ENCODE measurements around the gene FBXO46. TPM values are rescaled to one million over a fixed set of nuclear protein-coding genes. Genes with fewer than 3 reads are reported as not detected.

Gene FBXO46
- total RNA-seq, 1 donor from 2014 or later = 38.9 TPM

Other genes with a start within 250 kb of the FBXO46 start
- gene RTN2, start 233.8 kb downstream of the FBXO46 start, total RNA-seq = 4.0 and 8.1 TPM in 2 replicates
- 2.5 and 3.1 TPM in 2 replicates for gene PPM1N, start 232.5 kb downstream of the FBXO46 start, total RNA-seq
- gene VASP, start 223.4 kb downstream of the FBXO46 start, total RNA-seq = 232 and 244 TPM in 2 replicates
- gene OPA3, start 146.1 kb downstream of the FBXO46 start, total RNA-seq = 15.2 and 15.9 TPM in 2 replicates
- gene GPR4, start 128.7 kb downstream of the FBXO46 start, total RNA-seq = not detected in 2 replicates
- 180 and 207 TPM in 2 replicates for gene EML2, start 91.5 kb downstream of the FBXO46 start, total RNA-seq
- gene GIPR, start 62.7 kb downstream of the FBXO46 start, total RNA-seq = 9.3 and 9.5 TPM in 2 replicates
- 738 and 766 TPM in 2 replicates for gene SNRPD2, start 38.9 kb downstream of the FBXO46 start, total RNA-seq
- gene QPCTL, start 38.2 kb downstream of the FBXO46 start, total RNA-seq = 24.2 and 26.7 TPM in 2 replicates
- gene MEIOSIN, start 2.5 kb upstream of the FBXO46 start, total RNA-seq = not detected in 2 replicates
- gene SIX5, start 38.4 kb upstream of the FBXO46 start, total RNA-seq = 4.8 and 5.7 TPM in 2 replicates
- gene DMPK, start 51.6 kb upstream of the FBXO46 start, total RNA-seq = 22.0 and 23.4 TPM in 2 replicates
- gene DMWD, start 61.9 kb upstream of the FBXO46 start, total RNA-seq = 44.7 and 45.6 TPM in 2 replicates
- gene RSPH6A, start 84.4 kb upstream of the FBXO46 start, total RNA-seq = 0.16 and 0.23 TPM in 2 replicates
- gene SYMPK, start 132.3 kb upstream of the FBXO46 start, total RNA-seq = 121 and 131 TPM in 2 replicates
- 0.37 and 0.60 TPM in 2 replicates for gene FOXA3, start 133.4 kb upstream of the FBXO46 start, total RNA-seq
- 15.7 and 17.1 TPM in 2 replicates for gene IRF2BP1, start 155.2 kb upstream of the FBXO46 start, total RNA-seq
- 7.3 and 8.6 TPM in 2 replicates for gene MYPOP, start 171.7 kb upstream of the FBXO46 start, total RNA-seq
- not detected in 2 replicates for gene NANOS2, start 183.9 kb upstream of the FBXO46 start, total RNA-seq
- 0.14 TPM in 1 of 2 replicates, not detected in the other for gene NOVA2, start 243.0 kb upstream of the FBXO46 start, total RNA-seq